NCI-H2171 (cell line): ENCODE data around the gene SPAG7.

ENCODE experiments used
- DNase-seq: peaks from one replicate; lab custom pipeline; 2025; lab: John Stamatoyannopoulos, UW

The SPAG7 gene

GRCh38 chr17:4967539-4968485 is at the start of gene SPAG7:
SPAG7 (minus strand) TSS chr17:4967817; CDS start chr17:4967804, 13 bp downstream.
- peak; percentile 93 for DNase-seq

DNA sequence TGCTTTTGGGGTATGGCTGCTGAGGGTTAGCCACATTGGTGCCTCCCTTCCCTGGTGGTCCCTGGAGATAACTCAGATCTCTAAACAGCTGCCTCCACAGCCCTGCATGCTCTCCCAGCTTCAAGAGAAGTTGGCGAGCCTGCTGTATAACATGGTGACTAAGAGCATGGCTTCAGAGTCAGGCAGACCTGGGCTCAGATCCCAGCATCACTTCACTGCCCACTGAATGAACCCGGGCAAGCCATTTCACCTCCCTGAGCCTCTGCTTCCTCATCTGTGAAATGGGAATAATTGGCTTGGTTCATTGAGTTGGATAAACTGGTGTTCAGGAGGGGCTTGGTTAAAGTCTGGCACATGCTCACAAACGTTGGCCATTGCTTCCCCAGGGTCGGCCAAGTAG is 46.7 kb upstream of the SPAG7 start:
- no peak for DNase-seq

- no peak for DNase-seq
Measured at GRCh38 chr17:5011928-5012327, 44.3 kb upstream of the SPAG7 start.

- no peak for DNase-seq
Measured at GRCh38 chr17:5003214-5003867, 35.7 kb upstream of the SPAG7 start.

GRCh38 chr17:5002121-5002788 is 34.6 kb upstream of the SPAG7 start:
- DNase-seq = no peak

DNA sequence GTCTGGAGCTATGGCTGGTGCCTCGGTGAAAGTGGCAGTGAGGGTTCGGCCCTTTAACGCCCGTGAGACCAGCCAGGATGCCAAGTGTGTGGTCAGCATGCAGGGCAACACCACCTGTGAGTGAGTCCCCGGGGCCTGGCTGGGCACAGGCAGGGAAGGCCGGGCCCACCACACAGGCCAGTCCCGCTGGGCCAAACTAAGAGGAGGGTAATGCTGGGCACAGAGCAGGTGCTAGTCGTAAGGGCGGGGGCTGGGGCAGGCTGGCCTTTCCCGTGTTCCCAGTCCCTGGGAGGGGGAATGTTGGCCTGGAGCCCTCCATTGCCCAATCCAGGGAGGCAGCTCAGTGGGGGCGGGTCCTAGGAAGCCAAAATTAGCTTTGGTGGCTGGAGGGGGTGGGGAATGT is 32.6 kb upstream of the SPAG7 start:
- DNase-seq = no peak

DNA sequence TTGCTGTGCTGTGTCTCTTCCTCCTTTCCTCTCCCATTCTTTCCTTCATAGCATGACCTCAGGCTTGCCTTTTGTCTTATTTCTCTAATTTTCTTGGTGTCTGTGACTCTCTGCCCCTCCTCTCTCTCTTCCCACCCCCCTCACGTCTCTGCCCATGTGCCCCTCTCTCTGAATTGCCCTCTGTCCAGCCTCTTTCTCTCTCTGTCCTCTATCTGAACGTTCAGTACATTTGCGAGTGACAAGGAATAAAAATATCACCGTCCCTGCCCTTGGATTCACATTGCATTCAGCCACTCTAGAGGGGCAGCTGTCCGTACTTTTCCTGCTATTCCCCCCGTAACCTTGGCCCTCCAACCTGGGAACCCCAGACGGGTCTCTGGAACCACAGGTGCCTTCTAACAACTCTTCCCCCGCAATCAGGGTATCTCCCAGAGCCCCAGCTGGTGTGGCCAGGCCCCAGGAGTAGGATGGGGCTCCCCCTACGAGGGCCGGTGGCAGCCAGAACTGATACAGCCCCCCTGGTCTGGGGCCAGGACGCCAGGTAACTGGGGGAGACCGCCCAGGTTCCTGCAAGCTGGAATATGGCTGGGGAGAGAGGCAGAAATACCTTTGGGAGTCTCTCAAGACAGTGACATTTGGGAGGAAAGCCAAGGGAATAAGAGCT is 31.9 kb upstream of the SPAG7 start:
- no peak for DNase-seq

- DNase-seq = no peak
Measured at GRCh38 chr17:4998732-4999429, 31.3 kb upstream of the SPAG7 start.

DNA sequence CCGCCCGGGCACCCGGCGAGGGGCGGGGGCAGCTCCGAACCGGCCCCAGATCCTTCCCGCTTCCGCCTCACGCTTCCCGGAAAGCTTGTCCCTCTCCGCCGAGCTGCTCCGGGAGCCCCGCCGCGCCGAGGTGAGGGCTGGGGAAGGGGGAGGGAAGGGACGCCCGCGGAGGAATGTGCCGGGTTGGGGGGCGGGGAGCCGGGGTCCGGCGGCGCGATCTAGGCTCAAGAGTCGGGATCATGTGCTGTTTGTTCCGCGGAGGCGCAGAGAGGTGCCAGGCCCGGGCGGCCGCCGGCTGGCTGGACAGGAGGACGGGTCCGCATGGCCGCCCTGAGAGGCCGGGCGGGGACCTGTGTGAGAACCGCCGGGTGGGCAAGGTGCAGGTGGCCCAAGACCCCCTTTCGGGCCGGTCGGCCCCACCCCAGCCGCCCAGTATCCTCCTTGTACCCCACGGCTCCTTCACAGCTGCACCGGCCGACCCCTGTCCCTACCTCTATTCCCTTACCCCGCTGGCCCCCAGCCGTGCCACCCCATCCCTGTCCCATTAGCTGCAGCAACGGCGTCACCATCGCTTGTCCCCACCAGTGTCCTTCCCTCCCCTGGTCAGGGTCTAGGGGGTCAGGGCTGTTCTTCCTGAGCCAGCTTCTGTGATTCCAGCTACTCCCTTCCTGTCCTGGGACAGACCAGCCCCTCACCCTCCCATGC is 30.6 kb upstream of the SPAG7 start:
- DNase-seq = peak; percentile 50

DNA sequence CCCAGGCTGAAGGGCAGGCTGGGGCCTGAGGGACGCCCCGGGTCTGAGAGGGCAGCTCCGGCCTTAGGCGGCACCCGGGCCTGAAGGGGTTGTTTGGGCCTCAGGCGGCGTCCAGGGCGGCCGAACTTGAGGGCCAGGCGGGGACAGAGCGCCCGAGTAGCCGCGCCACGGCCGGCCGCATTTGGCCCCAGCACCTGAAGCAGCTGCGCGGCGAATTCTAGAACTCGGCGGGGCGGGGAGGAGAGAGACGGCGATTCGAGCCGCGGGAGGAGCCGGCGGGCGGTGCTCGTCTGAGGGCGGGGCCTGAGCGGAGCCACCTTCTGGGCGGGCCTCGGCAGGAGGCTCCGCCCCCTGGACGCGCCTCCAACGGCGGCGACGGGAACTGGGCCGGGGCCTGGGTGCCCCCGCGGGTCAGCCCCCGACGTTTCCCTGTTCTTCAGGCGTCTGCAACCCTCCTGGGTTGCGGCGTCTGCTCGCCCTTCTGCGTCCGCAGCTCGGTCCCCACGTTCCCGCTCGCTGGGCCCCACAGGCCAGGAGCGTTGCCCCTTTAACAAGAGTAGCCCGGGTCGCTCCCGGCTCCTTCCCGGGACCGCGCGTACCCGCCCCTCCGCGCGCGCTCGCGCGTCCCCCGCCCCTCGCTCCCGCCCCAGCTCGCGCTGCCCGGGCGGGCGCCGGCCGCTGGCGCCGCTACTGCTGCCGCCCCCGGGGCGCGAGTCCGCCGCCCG is 29.8 kb upstream of the SPAG7 start, which contains the start of the genes INCA1 and KIF1C:
Gene INCA1, minus strand, starts transcription at position 221 of the 725 bp plus-strand sequence. CDS start 3,085 bp downstream, outside the sequence.
Gene KIF1C, plus strand, starts transcription at position 649 of the 725 bp plus-strand sequence. CDS start 2,297 bp downstream, outside the sequence.
- DNase-seq = peak; percentile 87

- no peak for DNase-seq
Measured at GRCh38 chr17:4994081-4994595, 26.5 kb upstream of the SPAG7 start.

DNA sequence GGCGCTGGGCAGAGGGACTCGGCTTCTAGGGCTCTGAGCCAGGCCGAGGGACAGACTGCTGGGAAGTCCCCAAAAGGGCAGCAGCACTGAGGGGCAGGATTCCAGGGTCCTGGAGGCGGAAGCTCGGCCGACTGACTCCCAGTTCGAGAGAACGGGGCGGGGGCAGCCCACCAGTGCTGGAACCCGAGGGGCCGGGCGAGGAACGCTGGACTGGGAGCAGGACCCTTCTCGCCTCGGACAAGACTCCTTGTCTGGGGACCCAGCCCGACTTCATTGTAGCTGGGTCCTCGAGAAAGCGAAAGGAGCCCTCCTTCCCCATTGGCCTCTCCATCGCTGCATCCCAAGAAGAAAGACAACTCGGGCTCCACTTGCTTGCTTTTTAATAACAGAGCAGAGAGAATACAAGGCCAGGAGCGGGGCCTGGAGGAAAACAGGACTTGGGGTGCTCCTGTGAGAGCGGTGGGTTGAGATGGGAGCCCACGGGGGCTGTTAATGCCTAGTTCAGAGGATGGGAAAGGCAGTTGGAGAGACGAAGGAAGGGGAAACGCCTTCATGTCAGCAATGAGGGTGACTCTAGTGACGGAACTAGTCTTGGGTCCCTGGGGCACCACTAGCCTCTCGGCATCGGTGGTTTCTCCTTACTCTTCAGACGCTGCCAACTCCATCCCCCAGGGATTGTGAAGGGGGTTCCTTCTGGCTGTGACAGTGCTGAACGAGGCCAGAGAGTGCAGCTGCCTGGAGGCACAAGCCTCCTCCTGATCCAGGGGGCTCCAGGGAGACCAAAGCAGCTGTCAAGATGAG is 20.4 kb upstream of the SPAG7 start:
- peak; percentile 51 for DNase-seq

DNA sequence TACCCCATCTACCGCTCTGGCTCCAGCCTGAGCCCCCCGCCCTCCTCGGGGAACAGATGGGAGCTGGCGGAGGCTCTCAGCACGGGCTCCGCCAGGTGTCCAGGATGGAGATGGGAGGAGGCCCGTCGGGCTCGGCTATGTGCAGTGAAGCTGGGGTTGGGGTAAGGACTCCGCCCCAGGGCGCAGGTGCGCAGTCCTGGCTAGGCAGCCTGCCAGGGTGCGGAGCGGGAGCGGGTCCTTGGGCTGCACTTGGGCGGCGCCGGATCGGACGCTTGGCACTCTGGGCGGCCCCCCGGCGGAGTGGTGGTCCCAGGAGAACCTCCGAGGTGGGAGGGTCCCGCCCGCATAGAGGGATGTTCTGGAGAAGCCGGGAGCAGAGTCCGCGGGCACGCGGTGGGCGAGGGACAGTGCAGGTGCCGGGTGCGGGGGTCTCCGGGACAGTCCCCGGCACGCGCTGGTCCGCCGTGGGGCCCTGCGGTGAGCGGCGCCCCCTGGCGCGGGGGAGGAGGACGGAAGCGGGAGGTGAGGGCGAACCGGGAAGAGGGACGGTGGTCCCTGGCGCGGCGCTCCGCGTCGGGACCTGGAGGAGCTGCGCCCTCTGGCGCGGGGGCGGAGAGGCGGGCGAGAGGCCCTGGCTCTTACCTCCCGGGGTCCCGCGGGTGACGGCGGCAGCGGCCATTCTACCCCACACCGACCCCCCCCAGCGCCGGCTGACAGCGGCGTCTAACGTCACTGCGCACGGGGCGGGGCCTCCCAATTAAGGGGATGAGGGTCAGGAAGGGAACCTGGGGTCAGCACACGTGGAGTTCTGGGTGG is 19.5 kb upstream of the SPAG7 start, which contains the start of gene CAMTA2:
Gene CAMTA2, minus strand, starts transcription at position 725 of the 816 bp plus-strand sequence. CDS start 1,453 bp downstream, outside the sequence.
- DNase-seq = peak; percentile 93

DNA sequence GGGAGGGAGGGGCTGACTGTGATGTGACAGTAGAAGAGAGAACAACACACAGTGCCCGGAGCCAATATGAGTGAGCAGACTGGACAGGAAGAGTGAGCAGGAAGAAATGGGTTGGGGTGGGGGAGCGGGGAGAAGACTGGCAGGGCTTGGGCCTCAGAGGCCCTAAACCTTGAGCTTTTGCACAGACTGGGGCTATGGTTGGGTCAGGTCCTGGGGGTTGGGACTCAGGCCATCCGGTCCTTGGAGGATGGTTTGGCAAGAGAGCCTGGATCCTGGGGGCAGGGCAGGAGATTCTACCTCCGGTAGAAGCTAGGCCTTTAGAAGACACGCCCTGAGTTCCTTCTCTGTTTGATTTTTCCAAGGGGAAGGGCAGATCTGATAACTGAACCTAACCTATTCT is 18.8 kb upstream of the SPAG7 start:
- no peak for DNase-seq

DNA sequence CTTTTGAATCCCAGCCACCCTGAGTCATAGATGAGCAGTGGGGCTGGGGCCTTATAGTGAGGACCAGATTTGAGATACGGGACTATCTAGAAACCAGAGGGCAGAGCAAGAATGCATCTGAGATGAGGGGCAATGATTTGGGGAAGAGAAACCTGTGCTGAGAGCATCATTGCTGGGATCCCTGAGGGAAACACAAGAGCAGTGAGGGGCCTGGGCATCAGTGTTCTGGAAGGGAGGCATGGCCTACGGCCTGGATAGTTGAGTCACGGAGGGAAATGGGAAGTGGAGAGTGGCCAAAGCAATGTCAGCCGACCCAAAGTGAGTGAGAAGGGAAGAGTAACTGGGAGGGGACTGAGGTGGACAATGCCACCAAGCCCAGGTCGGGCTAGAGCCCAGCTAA is 14.7 kb upstream of the SPAG7 start:
- no peak for DNase-seq

- DNase-seq = no peak
Measured at GRCh38 chr17:4980644-4981216, 13.1 kb upstream of the SPAG7 start.

DNA sequence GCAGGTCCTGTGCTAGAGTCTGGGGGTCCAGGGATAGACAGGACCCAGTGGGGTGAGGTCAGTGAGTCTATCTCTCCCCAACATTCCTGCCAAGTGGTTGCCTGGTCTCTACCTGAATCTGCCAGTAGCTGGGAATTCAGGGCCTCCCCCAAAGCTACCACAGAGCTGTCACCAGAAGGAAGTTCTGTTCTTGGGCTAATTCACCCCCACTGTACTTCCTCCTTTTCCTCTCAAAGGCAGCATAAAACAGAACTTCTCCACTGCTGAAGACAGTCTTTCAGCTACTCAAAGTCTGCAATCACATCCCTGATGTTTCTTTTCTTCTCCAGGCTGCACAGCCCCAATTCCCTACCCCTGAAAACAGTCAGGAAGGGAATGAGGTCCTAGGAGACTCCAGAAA is 11.1 kb upstream of the SPAG7 start:
- DNase-seq = no peak
